HFFc6 (cell line): ENCODE results near the gene H2AZ2. TPM values are rescaled to one million over a fixed set of nuclear protein-coding genes. Genes with fewer than 3 reads are reported as not detected.
A peak's percentile ranks its signal among the peaks of the same experiment; 100 is the strongest.

Source experiments
- DNase-seq: peaks from one replicate; pipeline ENCODE4 v3.0.0-alpha.2; 2018
- H3K27ac Mint-ChIP-seq: 2 replicates; pipeline ENCODE4 v1.8.0; 2020; ENCODE audit warnings: mild to moderate bottlenecking, mixed read lengths
- H3K27me3 Mint-ChIP-seq: 2 replicates; pipeline ENCODE4 v1.8.0; 2021; ENCODE audit warnings: mild to moderate bottlenecking, moderate library complexity, mixed read lengths; ENCODE audit not compliant: insufficient read depth
- H3K36me3 Mint-ChIP-seq: 2 replicates; pipeline ENCODE4 v1.8.0; 2021; ENCODE audit warnings: low read depth, mixed read lengths
- H3K4me1 Mint-ChIP-seq: 2 replicates; pipeline ENCODE4 v1.8.0; 2020; ENCODE audit warnings: low read depth, mixed read lengths
- H3K4me3 Mint-ChIP-seq: 2 replicates; pipeline ENCODE4 v1.8.0; 2020; ENCODE audit warnings: mild to moderate bottlenecking, moderate library complexity, mixed read lengths
- H3K9me3 Mint-ChIP-seq: 2 replicates; pipeline ENCODE4 v1.8.0; 2020; ENCODE audit warnings: mild to moderate bottlenecking, mixed read lengths
- CTCF ChIP-seq: fragments of 200-600 bp; sonication (generic); IDR thresholded peaks from 2 replicates; pipeline ENCODE4 v1.5.0; 2021; ENCODE audit warnings: antibody characterized with exemption, mild to moderate bottlenecking
- total RNA-seq, 6 experiments: library from RNA; stranded (reverse); fragmentation: NEBNext Ultra II Directional; extraction: Animal tissue kit (Norgen Biotek cat#: 25700); gene quantifications; 2 replicates in 1 of 6; 3 replicates in 5 of 6; pipeline ENCODE4 v1.2.3, GENCODE V29; 2021

H2AZ2 gene
- total RNA-seq, 6 experiments from 2014 or later, result 128 to 215 (median 185) TPM

DNA sequence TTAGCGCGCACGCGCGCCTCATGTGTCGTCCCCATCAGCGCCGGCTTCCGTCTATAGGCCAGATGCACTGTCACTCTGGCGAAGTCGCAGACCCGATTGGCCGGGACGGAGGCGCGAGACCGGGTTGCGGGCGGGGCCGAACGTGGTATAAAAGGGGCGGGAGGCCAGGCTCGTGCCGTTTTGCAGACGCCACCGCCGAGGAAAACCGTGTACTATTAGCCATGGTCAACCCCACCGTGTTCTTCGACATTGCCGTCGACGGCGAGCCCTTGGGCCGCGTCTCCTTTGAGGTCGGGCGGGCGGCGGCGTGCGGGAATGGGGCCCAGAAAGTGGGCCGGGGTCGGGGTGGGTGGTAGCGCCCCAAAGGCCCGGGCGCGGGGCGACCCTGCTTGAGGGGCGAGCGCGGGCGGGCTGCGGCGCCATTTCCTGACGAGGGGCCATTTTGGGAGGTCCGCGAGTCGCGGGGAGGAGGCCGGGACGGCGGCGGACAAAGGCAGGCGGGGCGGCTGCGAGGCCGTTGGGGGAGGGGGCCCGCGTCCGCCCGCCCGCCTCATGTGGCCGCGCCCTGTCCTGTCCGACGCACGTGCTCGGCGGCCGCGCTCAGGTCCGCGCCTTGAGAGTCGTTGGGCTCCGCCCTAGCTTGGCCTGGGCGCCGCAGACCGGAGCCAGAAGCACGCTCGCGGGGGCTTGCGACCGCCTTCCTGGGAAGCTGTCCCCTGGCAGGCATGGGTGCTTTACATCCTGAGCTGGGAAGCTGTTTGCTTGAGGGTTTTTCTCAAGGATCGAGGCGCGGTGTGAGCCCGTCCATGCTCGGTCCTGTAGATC lies 51.2 kb downstream of the H2AZ2 start, which contains the start of gene PPIA:
Gene PPIA (plus strand): TSS at position 178 of the 825 bp plus-strand sequence. CDS start 44 bp downstream, at position 222.
- no peak for TF ChIP-seq CTCF
- peaks cover 17% of the 10 kb centered on the region for H3K27me3 Mint-ChIP-seq
- H3K4me1 Mint-ChIP-seq, result peaks cover 49% of the 10 kb centered on the region
- peaks cover 41% of the 10 kb centered on the region for H3K36me3 Mint-ChIP-seq
- DNase-seq, result peak; percentile 99
- H3K4me3 Mint-ChIP-seq, result peak within 1 kb of the TSS; percentile 98
- H3K27ac Mint-ChIP-seq, result peak within 1 kb of the TSS; percentile 98
- peaks cover 5% of the 10 kb centered on the region; the same call in 1 of the 2 replicates for H3K9me3 Mint-ChIP-seq

- no peak for TF ChIP-seq CTCF
- peaks cover 34% of the 10 kb centered on the region for H3K36me3 Mint-ChIP-seq
- peaks cover 15% of the 10 kb centered on the region for H3K27me3 Mint-ChIP-seq
- H3K9me3 Mint-ChIP-seq, result peaks cover 5% of the 10 kb centered on the region; the same call in 1 of the 2 replicates
- peaks cover 49% of the 10 kb centered on the region for H3K4me1 Mint-ChIP-seq
- H3K27ac Mint-ChIP-seq, result peak overlapping the region; percentile 98
- H3K4me3 Mint-ChIP-seq, result peak overlapping the region; percentile 98
- DNase-seq, result peak; percentile 45
Measured at GRCh38 chr7:44796034-44796503, 51.8 kb downstream of the H2AZ2 start.

GRCh38 chr7:44794331-44794730 lies 53.6 kb downstream of the H2AZ2 start:
- Mint-ChIP-seq H3K27me3 (peaks cover 15% of the 10 kb centered on the region), H3K36me3 (peaks cover 18% of the 10 kb centered on the region), H3K27ac (peak overlapping the region; percentile 72), H3K9me3 (peaks cover 5% of the 10 kb centered on the region; the same call in 1 of the 2 replicates), H3K4me3 (no peak overlapping the region), H3K4me1 (peaks cover 40% of the 10 kb centered on the region)
- no peak for DNase-seq
- TF ChIP-seq CTCF, result no peak

DNA sequence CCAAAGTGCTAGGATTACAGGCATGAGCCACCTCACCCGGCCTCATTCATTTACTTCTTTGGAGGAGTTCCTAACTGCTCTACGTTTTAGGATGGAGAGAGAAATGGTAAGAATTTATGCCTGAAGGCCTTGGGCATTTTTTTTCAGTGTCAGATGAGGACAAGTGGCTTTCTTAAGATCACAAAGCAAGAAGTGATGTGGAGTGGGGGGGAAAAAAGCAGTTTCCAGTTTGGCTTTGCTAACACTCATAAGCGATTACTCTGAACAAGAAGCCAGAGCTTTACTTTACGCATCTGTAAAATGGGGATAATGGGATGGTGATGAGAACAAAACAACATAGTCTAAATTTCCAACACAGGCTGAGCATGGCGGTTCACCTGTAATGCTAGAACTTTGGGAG lies 54.0 kb downstream of the H2AZ2 start:
- peak; percentile 71 for DNase-seq
- no peak overlapping the region for H3K4me3 Mint-ChIP-seq
- peaks cover 17% of the 10 kb centered on the region for H3K36me3 Mint-ChIP-seq
- H3K27me3 Mint-ChIP-seq, result peaks cover 15% of the 10 kb centered on the region
- peaks cover 38% of the 10 kb centered on the region for H3K4me1 Mint-ChIP-seq
- TF ChIP-seq CTCF, result no peak
- peaks cover 5% of the 10 kb centered on the region; the same call in 1 of the 2 replicates for H3K9me3 Mint-ChIP-seq
- H3K27ac Mint-ChIP-seq, result peak overlapping the region; percentile 72

DNA sequence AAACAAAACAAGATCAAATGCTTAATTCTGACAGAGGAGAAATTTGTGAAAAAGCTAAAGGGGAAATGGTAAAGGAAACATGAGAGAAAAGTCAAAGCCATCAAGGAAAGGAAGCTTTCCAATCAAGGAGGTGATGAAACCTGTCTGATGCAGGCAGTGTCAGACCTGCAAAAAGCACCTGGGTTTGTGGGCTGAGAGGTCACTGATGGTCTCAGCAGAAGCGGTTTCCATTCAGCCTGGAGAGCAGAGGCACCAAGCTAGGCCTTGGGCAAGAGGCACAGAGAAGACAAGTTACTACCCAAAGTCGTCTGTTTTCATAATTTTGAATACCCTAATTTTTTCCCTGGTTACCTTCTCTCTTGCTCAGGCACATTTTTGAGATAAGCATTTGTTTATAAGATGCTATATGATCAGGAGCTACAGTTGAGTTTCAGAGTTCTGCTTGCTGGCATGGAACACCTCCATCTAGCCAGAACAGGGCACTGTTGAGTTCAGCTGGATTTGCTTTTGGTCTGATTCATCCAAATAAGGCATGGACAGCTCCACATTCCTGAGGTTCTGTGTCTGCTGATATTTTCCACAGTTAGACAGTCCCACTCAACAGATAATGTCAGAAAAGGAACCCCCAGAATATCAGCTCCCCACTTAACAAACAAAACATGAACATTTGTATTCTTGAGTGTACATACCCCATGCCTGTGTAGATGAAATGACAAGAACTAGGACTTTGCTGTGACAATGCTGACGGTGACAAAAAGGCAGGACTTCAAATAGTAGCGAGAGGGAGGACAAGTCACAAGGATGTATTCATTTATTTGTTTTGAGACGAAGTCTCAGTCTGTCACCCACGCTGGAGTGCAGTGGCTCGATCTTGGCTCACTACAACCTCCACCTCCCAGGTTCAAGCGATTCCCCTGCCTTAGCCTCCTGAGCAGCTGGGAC lies 56.3 kb downstream of the H2AZ2 start:
- TF ChIP-seq CTCF, result peak; percentile 40; the same call in 1 of the 2 replicates
- peaks cover 4% of the 10 kb centered on the region for H3K27me3 Mint-ChIP-seq
- no peak overlapping the region for H3K4me3 Mint-ChIP-seq
- H3K27ac Mint-ChIP-seq, result peak overlapping the region; percentile 38; the same call in 1 of the 2 replicates
- H3K4me1 Mint-ChIP-seq, result peaks cover 22% of the 10 kb centered on the region
- peak; percentile 66 for DNase-seq
- no peaks in the 10 kb centered on the region for H3K36me3 Mint-ChIP-seq
- H3K9me3 Mint-ChIP-seq, result no peaks in the 10 kb centered on the region
